ENCODE results near the gene MSANTD1. TPM values are rescaled to one million over a fixed set of nuclear protein-coding genes. Genes with fewer than 3 reads are reported as not detected.

MSANTD1 gene
- total and polyA plus RNA-seq, 2 of the 8 experiments (the other 6 are each of a cell fraction or from before 2014, with no cell fraction given), result 0.23 to 0.45 TPM

GRCh38 chr4:3287972-3288570 lies 39.1 kb downstream of the MSANTD1 start:
- Histone ChIP-seq H2BK12ac (ENCODE audit: low read depth, low read length) (no peak overlapping the region), H3K36me3 (ENCODE audit: control insufficient read depth in 2 of 4, insufficient read depth in 4 of 4, low read length in 3 of 4) (no peaks in the 10 kb centered on the region)
- TF ChIP-seq CEBPB (IDR thresholded peaks at IDR 0.05; ENCODE audit: low read depth, low read length) (no peak), HDAC6 (IDR thresholded peaks at IDR 0.05; ENCODE audit: low read depth, low read length) (no peak), ATF2 (IDR thresholded peaks at IDR 0.05; ENCODE audit: low read length) (no peak), CHD2 (IDR thresholded peaks at IDR 0.05; ENCODE audit: low read length) (no peak), SIN3A (conservative IDR thresholded peaks at IDR 0.05 in 1 of 2, IDR thresholded peaks at IDR 0.05 in 1 of 2; ENCODE audit: low read depth in 1 of 2, low read length in 2 of 2) (no peak), GABPA (IDR thresholded peaks at IDR 0.05; ENCODE audit: borderline replicate concordance, insufficient read depth, low read length) (no peak), BCL11A (IDR thresholded peaks at IDR 0.05; ENCODE audit: low read depth in 2 of 2, low read length in 2 of 2) (no peak), NANOG (IDR thresholded peaks at IDR 0.05; ENCODE audit: insufficient read depth, low read depth, low read length, poor library complexity, severe bottlenecking) (no peak), JUND (IDR thresholded peaks at IDR 0.05; ENCODE audit: low read length) (no peak), SAP30 (IDR thresholded peaks at IDR 0.05; ENCODE audit: insufficient read depth, insufficient replicate concordance, low read length) (no peak)

More at GRCh38 chr4:3287972-3288570, 39.1 kb downstream of the MSANTD1 start:
- H3K4ac ChIP-seq (replicated peaks; ENCODE audit: insufficient read length, low read depth, low read length), result no peak overlapping the region
- H2BK20ac ChIP-seq (ENCODE audit: low read length), result no peak overlapping the region; the same call in 1 of the 2 replicates
- H4K20me1 ChIP-seq (replicated peaks in 1 of 2; ENCODE audit: control insufficient read depth in 1 of 2, insufficient read depth in 2 of 2, low read length in 2 of 2), result no peaks in the 10 kb centered on the region
- CTCF ChIA-PET (ENCODE audit: partially characterized antibody), result interaction anchor here (1.2 to 5.1 kb wide), 2 partner anchors 30 to 461 kb away, joined by 4 to 31 read pairs; no protein-coding TSS in a partner anchor
- no peaks in the 10 kb centered on the region for H3K79me1 ChIP-seq (ENCODE audit: low read depth, low read length)
- H2AK5ac ChIP-seq (ENCODE audit: low read depth, low read length), result no peak overlapping the region
- peak overlapping the region; percentile 18; the same call in 1 of the 2 replicates for H4K8ac ChIP-seq (ENCODE audit: extremely low read depth, insufficient read depth, low read length)
- H3K4me3 ChIP-seq (ENCODE audit: extremely low read depth in 1 of 4, insufficient read depth in 2 of 4, low read depth in 3 of 4, low read length in 4 of 4), result no peak overlapping the region
- no peak overlapping the region for H3K9ac ChIP-seq (replicated peaks in 1 of 4; ENCODE audit: extremely low read depth in 1 of 4, low read depth in 3 of 4, low read length in 3 of 4)
- no peak for FAIRE-seq
- H3K9me3 ChIP-seq (ENCODE audit: insufficient read depth in 2 of 2, low read depth in 1 of 2, low read length in 1 of 2), result no peaks in the 10 kb centered on the region
- peak in 1 of 2 experiments; percentile 41 for DNase-seq (ENCODE audit: low read depth in 1 of 2, low spot score in 2 of 2)
- no peak overlapping the region for H4K5ac ChIP-seq (ENCODE audit: insufficient read length, low read depth, low read length)
- WGBS, 2 experiments (ENCODE audit: extremely low coverage in 1 of 2, insufficient coverage in 1 of 2, insufficient read length in 1 of 2, insufficient replicate concordance in 2 of 2, low coverage in 1 of 2, low lambda C conversion rate in 2 of 2, missing lambda C conversion rate in 1 of 2), result 96% methylated on average over 20 of the region's 24 CpGs; no CpG with 5 or more reads in 1 of the 2 experiments
- no peak overlapping the region for H2BK5ac ChIP-seq (ENCODE audit: low read depth, low read length)
- no peak overlapping the region for H3K27ac ChIP-seq (ENCODE audit: low read depth, low read length)
- H3K56ac ChIP-seq (replicated peaks; ENCODE audit: insufficient read length, low read depth, low read length), result no peak overlapping the region
- no peak overlapping the region for H2AFZ ChIP-seq (ENCODE audit: low read length)
- H4K91ac ChIP-seq (replicated peaks; ENCODE audit: insufficient read length, low read length), result no peak overlapping the region
- peaks cover 0 to 7% (median 1%) of the 10 kb centered on the region in 4 experiments; a peak in 3 of 7 replicates for H3K27me3 ChIP-seq (replicated peaks in 1 of 4; ENCODE audit: control insufficient read depth in 3 of 4, extremely low read depth in 1 of 4, insufficient read depth in 3 of 4, low read length in 3 of 4)
- no peak overlapping the region for H2BK15ac ChIP-seq (ENCODE audit: low read length)
- H3K4me1 ChIP-seq (replicated peaks in 1 of 4; ENCODE audit: control insufficient read depth in 3 of 4, insufficient read depth in 4 of 4, low read length in 3 of 4), result peaks cover 0 to 11% (median 3%) of the 10 kb centered on the region in 4 experiments; a peak in 5 of 7 replicates
- no peak overlapping the region for H3K4me2 ChIP-seq (ENCODE audit: insufficient read depth in 1 of 2, low read depth in 2 of 2, low read length in 2 of 2)
- H2BK120ac ChIP-seq (replicated peaks; ENCODE audit: low read depth, low read length), result no peak overlapping the region
- POLR2A ChIA-PET (ENCODE audit: partially characterized antibody), result no interaction called here
- H3K79me2 ChIP-seq (ENCODE audit: control insufficient read depth in 1 of 2, insufficient read depth in 2 of 2, low read length in 2 of 2), result no peaks in the 10 kb centered on the region
- no peak overlapping the region for H3K18ac ChIP-seq (ENCODE audit: extremely low read depth, low read length)
- H3K14ac ChIP-seq (ENCODE audit: insufficient read length), result no peak overlapping the region
- no peak overlapping the region for H3K23ac ChIP-seq (ENCODE audit: insufficient read length)
- H3K23me2 ChIP-seq (ENCODE audit: low read depth, low read length), result peaks cover 10% of the 10 kb centered on the region; the same call in 1 of the 2 replicates

Data from H1 (cell line).